Measurements from ENCODE around the gene GALNT18.

The GALNT18 gene

DNA sequence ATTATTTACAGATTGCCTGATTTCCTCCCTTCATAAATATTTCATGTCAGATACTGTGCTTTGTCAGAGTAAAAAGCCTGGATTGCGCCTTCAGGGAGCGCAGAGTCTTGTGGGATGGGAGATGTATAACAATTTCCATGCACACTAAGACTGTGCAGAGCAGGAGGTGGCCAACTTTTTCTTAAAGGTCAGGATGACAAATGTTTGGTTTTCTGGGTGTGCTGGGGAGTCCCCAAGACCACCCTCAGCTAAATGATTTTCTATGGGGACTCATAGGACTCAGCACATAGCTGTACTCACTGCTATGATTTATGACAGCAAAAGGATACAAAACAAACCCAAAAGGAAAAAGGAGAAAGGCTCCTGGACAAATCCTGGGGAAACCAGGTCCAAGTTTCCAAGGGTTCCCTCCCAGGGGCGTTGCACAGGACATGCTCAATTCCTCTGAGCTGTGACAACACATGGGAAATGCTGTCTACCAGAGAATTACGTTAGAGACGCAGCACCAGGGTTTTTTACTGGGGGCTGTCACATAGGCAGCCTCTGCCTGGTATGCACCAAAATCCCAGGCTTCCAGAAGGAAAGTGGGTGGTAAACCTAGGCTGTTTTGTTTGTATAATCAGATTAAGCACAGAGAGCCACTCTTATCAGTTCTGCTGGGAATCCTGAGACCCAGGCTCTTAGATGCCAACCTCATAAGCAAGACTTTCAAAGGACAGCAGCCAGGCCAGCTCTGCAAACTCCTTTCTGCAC lies 327.8 kb downstream of the GALNT18 start:
- no peak for DNase-seq

DNA sequence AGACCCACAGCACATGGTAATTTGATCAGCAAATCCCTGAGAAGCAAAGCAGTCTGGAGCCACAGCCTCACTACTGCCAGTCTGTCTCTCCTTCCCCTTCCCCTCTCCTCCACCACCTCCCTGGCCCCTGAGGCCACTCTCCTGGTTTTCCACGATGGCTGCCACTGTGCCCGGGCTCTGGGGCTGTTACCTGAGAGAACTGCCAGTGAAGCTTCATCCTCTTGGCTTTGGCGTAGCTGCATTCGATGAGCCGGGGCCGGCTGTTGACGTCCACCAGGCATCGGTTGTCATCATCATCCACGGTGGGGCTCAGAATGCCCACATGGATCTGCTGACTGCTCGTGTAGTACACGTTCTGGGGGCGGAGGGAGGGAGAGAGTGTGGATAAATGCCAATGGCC lies 329.0 kb downstream of the GALNT18 start:
- no peak for DNase-seq

DNA sequence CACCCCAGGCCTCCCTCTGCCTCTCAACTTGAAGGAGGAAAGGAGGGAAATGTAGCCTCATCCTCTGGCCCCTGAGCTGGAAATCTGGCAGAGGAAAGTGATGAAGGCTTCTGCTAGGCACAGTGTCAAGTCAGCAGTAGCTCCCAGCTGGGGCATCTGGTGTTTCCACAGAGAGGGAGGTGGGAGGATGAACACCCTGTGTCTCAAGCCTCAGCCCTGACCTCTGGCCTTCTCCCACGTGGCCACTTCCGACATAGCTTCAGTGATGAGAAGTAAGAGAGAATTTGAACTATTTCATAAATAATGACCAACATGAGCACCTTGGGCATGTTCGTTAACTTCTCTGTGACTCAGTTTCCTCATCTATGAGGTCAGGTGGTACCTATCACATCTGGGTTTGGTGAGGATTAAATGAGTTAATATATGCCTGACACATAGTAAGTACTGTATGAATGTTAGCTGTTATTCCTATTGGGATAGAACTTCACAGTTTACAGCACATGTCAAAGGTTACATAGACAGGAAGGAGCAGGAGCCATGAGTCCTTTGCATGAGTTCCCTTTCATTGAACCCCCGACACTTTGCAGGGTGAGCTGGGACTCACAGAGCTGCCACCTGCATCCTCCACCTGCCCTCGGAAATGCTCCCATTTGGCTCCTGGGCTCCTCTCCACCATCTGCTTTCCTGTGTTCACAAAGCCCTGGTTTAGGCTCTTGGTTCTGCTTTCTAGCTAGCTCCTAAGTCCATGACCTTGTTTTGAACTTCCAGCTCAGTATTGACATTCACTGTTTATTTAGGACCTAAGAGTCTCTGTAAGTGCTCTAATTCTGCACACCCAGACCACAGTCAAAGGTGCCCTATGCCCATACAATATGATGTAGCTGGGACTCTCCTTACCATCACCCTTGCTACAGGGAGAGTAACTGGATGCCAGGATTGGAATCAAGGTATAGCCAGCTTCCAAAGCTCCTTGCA lies 330.5 kb downstream of the GALNT18 start:
- DNase-seq, result no peak

DNA sequence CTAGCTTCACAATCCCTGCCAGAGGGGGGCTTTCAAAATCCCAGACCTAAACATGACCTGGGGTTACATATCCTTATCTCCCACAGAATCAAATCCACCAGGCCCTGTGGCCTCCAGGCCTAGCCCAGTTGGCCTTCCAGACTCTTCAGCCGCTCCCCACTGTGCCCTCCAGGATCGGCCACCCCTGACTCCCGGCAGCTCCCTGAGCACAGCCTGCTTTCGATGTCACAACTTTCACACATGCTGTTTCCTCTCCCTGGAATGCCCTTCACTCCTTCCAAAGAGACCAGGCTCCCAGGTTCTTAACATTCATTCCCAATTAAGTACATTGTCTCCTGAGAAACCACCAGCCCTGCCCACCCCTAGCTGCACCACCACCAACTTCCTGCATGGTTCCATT lies 331.5 kb downstream of the GALNT18 start:
- no peak for DNase-seq

DNA sequence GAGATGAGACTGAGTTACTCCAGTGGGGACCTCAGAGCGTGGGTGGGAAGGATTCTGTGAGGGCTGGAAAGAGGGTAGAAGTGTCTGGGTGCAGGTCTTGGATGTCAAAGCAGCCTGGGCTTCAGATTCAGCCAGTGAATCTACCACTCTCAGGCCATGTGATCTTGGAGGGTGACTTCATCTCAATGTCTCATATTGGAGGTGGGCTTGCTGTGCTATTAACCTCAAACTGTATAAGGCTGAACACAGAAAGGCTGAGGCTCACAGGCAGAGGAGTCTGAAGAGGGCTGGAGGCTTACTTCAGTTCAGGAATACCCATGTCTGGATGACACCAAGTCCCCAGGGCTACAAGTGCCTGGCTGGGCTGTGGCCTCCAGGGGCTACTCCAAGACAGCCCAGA lies 332.1 kb downstream of the GALNT18 start:
- DNase-seq, result no peak

DNA sequence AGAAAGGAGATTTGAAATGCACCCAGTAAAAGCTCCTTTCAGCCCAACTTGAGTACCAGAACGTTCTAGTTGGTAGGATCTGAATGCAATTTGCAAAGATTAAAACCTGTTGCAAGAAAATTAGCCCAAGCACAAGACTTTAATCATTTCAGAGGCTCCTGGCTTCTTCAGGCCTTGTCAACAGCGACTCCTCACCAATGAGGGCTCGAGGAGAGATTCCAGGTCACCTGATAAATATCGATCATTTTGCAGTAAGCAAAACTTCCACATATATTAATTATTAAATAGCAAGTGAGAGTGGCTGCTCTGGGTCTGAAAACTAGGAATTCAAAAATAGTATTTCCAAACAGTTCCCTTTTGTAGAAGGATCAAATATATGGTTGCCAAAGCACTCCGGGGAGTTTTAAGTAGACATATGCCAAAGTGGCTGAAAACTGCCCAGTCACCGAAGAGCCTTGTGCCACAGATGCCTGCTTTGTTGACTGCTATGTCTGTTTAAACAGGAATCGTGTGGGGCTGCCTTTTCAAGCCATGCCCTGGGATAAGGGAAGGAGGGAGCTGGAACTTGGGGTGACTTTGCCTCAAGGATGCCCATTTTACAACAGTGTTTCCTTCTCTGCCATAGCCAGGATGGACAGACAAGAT lies 332.7 kb downstream of the GALNT18 start:
- no peak for DNase-seq

DNA sequence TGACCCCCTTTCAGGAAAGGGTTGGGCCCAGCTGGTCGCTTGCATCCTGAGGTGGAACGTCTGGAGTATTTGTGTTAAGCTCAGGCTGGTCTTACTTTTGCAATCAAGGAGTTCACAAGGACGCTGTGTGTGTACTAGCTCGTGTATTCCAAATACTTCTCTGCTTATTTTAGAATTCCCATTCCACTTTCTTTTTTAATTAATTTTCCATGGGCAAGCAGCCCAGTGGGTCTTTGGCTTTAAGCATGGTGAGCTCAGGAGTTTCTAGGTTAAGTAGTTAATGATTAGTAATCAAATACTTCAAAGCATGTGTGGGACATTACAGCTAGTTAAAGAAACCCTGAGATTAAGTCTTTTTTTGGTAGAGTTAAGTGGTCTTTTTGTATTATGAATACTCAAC lies 337.3 kb downstream of the GALNT18 start:
- DNase-seq, result no peak

DNA sequence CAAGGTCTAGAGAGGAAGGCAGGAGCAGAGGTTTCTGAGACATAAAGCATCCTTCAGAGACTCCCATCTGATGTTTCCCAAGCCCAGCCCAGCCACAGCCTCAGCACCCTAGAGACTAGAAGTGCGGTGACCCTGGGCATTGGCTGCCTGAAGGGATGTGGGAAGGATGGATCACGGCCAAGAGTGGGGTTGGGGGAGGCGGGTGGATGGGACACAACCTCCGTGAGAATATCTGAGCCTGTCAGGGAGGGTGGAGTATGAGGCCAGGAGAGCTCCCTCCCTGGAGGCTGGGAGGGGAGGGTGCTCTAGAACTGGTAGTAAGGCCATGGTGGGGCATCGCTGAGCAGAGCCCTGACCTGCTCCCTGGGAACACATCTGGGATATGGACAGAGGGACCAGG lies 340.2 kb downstream of the GALNT18 start:
- no peak for DNase-seq

DNA sequence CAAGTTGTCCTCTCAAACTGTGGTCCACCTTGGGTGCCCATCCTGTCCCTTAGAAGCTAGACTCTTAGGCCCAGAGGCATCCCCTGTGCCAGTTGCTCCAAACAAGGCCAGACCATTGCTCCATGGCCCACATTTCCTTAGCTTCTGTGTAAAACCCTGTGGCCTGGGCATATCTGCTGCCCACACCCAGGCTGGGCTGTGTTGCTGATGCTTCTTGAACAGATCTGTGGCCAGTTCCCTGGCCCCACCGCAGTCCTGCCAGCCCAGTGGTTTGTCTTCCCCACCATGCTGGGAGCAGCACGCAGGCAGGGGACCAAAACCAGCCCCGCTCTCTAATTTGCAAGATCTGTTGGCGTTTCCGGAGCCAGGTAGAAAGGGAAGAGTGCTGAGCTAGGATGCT lies 341.0 kb downstream of the GALNT18 start:
- no peak for DNase-seq

DNA sequence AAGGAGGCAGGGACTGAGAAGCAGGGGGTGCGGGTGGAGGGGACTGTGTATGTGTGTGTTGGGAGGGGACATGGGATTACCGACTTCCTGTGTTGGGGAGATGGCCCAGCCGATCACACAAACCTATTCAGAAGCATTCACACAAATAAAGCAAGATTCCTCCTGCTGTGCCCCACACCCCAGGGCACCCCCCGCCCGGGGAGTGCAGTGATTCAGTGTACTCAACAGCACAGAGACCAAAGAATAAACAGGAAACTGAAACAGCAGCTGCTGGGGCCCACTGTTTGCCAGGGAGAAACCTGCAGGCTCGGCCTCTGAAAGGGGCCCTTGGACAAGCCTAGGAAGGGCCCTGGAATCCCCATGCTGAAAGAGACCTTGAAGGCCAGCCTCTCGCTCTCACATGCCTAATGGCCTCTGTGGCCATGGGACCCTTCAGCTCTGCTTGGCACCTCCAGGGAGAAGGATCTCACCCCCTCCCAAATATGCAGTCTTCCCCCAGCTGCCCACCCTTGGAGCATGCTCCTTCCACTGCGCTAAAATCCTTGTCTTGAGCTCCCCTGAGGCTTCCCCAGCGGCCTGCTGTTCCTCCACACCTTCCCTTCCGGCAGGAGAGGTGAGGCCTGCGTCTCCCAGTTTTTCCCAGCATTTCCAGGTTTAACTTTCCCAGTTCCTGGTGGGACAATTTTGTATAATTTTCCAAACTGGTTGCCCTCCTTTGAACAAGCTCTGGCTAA lies 341.7 kb downstream of the GALNT18 start:
- DNase-seq, result no peak

DNA sequence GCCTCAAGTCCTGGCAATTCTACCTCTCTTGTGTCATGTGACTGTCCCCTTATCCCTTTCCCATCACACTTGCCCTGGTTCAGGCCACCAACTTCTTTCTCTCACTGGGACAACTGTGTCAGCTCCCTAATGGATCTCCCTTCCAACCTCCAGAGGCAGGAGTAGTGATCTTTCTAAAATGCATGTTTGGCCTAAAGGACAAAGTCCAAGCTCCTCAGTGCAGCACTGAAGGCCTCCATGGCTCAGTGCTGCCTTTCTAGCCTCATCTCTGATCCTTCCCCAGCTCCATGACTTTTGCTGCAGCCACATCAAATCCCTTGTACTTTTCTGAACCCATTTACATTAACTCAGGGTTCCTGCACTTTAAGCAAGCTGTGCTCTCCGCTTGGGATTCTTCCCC lies 349.6 kb downstream of the GALNT18 start:
- no peak for DNase-seq

DNA sequence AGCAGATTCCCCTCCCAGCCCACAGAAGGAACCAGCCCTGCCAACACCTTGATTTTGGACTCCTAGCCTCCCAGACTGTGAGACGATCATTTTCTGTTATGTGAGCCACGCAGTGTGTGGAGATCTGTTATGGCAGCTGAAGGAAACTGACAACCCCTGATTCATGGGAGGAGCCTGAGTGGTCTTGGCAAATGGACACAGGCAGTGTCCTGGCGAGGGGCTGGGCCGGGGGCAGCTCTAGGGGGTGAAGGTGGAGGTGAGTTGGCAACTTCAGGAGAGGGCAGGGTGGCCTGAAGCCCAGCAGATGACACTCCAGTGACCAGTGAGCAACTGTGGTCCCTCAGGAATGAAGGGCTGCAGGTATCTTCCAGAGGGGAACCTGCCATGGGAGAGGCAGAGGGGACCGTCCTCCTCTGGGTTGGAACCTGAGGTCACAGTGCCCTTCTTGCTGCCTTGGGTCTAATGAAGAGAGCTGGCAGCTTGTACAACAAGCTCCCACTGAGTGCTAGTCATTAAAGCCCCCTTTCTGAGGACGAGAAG lies 351.5 kb downstream of the GALNT18 start:
- DNase-seq, result no peak

DNA sequence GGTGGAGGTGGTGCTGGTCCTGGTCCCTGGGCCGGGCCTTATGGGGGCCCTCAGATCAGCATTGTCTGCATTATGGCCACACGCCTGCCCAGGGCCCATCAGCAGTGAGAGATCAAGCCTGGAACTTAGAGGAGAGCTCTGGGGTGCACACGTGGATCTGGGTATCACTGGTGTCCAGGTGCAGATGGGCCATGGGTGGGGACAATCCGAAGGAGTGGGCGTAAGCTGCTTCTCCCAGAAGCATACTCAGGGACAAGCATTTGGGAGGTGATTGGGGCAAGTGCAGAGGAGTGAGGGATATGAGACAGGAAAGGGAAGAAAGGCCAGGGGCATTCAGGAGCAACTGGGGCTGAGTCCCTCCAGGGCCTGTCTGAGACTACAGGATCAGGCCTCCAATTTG lies 353.1 kb downstream of the GALNT18 start:
- no peak for DNase-seq

DNA sequence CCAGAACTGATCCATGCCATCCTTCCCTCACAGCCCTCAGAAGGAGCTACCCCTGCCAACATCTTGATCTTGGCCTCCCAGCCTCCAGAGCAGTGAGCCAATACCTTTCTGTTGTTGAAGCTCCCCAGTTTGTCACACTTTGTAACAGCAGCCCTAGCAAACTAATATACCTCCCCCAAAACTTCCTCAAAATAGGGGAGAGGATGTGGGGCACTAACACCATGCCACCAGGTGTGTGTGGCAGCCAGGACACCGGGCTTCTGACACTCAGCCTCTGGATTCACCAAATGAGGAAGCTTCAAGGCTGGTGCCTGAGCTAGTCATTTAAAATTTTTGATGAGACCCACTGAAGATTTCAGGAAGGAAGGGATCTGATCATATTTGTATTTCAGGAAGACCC lies 353.7 kb downstream of the GALNT18 start:
- DNase-seq, result no peak

DNA sequence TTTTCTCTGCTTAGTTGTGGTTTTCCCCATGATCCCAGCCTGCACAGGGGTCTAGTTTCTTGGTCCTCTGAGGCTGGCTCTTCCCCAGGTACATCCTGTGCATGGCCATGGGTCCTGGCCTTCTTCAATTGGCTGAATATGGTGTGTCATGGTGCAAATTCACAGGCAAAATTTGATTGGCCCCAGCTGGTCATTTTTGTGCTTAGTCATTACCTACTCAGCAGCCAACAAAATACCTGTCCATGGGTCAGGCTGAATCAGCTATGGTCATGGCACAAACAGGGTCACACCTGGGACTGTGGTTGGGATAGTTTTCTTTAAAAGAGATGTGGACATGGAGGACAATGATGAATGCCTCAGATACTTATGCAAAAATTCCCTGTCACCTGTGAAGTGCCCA lies 354.5 kb downstream of the GALNT18 start:
- DNase-seq, result no peak

DNA sequence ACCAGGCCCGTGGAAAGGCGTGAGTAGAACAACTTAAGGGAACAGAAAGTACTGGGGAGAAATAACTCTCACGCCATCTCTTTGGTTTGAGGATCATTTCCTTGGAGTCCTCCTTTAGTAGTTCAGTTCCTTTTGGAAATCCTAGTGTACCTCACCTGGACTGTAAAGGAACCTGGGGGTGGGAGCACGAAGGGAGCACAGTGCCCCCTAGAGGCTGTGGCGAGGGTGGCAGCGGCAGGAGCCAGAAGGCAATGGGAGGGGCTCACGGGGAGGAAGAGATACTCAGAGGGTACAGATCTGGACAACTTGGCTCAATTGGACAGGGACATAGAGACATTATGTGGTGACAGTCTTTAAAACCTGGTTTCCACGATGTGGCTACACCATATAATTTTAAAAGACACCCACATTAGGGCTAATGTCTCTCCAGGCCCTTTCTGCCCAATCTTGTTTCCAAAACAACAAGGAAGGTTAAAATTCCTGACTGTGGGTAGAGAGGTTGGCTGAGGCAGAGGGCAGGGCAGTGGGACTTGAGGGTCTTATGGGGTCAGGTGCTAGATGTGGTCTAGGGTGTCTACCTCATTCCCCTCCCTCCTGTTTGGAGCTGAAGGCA lies 355.7 kb downstream of the GALNT18 start:
- DNase-seq, result no peak

DNA sequence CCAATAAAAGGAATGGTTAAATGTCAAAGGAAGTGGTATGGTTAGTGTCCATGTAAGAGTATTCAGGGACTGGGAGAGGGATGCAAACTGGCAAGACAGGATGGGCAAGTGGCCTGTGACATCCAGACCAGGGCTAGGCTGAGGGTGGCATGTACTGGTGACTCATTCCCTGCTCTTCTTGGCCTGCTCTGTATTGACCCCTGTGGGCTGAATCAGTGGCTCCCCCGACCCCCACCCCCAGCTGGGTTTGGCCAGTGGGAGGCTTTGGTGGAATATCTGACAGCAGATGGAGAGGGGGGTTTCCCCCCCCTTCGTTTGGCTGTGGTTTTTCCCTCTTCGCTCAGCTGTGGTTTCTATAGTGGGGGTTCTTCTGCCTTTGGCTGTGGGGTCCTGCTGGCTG lies 356.5 kb downstream of the GALNT18 start:
- no peak for DNase-seq

DNA sequence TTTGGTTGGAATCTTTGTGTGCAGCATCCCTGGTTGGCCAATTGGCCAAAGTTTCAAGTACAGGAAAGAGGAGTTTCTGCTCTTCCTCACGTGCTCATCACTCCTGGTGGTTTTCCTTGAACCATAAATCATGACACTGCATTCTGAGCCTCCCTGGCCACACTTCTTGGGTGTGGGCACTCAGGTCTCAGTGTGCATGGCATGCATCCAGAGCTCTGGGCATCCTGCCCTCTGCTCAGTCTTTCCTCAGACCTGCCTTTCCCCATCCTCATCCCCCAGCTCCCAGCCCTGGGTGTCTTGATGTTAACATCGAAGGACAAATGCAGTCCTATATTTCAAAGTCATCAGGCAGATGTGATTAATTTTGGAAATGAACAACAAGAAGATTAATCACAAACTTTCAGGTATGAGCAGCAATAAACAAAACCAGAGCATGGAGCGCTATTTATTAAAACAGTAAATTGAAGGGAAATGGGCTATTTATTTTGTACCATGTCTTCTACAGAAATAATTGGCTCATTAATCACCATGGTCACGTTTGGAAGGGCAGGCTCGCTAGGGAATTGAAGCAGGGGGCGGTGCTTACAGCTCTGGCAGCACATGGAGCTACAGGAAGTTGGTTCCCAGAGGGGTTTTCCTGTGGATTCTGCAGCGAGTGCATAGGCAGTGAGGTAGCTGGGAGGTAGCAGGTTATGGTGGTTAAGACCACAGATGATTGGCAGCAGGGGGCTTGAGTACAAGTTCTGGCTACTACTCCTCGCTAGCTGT lies 358.4 kb downstream of the GALNT18 start:
- DNase-seq, result no peak

DNA sequence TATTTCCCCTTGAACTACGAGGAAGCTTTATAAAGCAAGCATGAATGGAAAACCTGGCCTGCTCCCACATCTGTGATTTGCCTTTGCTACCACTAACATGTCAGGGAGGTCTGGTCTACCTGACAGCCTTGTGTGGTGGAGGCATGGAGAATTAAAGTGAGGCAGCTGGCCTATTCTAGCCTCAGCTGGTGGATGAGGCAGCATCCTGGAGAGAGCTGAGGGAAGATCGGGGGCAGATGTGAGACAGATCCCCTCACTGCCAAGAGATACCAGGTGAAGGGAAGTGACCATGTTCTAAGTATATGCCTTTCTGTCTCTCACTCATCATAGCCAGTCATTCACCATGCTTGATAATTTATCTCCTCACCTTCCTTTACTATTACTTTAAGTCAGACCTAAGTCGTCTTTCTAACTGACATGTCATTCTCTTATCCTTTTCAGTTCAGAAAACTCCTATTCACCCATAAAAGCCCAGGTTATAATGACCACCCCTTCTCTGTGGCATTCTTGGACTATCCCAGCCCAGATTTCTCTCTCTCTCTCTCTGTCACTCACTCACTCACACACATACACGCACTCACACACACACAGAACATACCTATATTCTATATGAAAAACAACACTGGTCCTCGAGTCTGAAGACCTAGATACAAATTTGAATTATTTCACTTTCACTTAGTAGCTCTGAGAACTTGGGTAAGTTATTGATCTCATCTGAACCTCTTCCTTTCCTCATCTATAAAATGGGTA lies 359.5 kb downstream of the GALNT18 start:
- no peak for DNase-seq

DNA sequence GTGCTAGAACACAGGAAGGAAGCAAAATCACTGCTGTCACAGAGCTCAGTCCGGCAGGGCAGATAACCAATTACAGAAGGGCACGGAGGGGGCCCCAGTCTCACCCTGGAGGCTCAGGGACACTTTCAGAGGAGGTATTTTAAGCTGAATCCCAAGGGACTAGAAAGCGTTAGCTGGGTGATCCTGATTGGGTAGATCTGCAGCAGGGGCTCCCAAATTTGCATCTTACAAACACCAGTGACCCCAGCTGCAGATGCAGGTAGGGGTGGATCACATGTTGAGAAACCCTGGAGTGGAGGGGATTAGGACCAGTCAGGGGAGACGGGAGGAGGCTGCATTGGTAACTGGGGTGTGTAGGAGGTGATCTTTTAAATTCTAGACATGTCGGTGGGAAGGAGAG lies 360.2 kb downstream of the GALNT18 start:
- DNase-seq, result no peak

DNA sequence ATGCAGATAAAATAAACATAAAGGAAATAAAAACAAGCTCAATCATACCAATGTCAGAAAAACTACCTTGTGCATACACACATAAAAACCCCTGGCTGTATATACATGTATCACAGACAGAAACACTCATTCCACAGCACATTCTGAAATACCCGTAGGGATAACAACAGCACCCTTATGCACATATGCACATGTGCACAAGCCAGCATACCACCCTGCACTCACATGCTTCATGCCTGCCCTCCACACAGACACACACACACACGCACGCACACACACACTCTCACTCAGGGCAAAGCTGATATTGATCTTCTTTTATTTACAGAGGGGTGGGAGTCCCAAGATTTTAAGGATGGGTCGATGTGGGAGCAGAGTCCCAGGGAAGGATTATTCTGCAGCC lies 360.9 kb downstream of the GALNT18 start:
- no peak for DNase-seq
